C4-2B (cell line): ENCODE data around the gene PCSK5.

Source experiments
- ZFX ChIP-seq: fragments of 450-650 bp; IDR thresholded peaks from 2 replicates; pipeline ENCODE4 v1.6.1; 2017
- TF ChIP-seq, protein P1 (sequence below): fragments of 450-650 bp; conservative IDR thresholded peaks from 2 replicates; pipeline ENCODE4 v1.5.1; 2017; ENCODE audit warnings: mild to moderate bottlenecking

DNA sequence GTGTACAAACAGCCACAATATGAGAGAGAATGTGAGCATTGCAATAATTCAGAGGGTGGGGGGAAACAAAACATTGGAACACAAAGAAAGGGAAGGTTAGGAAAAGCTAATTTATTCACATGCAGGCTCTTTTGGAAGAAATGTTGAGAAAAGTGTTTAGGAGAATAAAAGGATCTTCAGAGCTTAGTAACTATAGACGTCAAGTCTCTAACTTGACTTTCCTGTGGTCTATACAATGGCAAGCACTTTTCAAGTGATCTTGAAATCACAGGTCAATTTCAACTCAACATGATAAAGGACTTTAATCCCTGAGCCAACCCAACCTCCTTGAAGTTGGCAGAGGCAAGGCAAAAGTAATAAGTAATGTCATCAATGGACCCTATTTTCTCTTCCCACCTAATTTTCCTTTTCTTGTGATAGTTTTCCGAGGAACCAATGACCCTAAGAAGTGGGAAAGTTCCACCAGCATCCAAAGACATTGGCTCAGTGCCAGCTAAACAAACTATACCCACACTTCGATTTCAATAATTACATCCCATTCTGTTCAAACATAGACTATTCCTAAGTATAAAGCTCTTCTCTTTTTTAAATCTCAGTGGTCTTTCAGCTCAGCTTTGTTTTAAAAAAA lies 480.0 kb downstream of the PCSK5 start:
- TF ChIP-seq, protein P1, sequence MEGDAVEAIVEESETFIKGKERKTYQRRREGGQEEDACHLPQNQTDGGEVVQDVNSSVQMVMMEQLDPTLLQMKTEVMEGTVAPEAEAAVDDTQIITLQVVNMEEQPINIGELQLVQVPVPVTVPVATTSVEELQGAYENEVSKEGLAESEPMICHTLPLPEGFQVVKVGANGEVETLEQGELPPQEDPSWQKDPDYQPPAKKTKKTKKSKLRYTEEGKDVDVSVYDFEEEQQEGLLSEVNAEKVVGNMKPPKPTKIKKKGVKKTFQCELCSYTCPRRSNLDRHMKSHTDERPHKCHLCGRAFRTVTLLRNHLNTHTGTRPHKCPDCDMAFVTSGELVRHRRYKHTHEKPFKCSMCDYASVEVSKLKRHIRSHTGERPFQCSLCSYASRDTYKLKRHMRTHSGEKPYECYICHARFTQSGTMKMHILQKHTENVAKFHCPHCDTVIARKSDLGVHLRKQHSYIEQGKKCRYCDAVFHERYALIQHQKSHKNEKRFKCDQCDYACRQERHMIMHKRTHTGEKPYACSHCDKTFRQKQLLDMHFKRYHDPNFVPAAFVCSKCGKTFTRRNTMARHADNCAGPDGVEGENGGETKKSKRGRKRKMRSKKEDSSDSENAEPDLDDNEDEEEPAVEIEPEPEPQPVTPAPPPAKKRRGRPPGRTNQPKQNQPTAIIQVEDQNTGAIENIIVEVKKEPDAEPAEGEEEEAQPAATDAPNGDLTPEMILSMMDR: no peak
- no peak for TF ChIP-seq ZFX
